ENCODE data around the gene FAM241B.

FAM241B gene, protein sequence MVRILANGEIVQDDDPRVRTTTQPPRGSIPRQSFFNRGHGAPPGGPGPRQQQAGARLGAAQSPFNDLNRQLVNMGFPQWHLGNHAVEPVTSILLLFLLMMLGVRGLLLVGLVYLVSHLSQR

DNA sequence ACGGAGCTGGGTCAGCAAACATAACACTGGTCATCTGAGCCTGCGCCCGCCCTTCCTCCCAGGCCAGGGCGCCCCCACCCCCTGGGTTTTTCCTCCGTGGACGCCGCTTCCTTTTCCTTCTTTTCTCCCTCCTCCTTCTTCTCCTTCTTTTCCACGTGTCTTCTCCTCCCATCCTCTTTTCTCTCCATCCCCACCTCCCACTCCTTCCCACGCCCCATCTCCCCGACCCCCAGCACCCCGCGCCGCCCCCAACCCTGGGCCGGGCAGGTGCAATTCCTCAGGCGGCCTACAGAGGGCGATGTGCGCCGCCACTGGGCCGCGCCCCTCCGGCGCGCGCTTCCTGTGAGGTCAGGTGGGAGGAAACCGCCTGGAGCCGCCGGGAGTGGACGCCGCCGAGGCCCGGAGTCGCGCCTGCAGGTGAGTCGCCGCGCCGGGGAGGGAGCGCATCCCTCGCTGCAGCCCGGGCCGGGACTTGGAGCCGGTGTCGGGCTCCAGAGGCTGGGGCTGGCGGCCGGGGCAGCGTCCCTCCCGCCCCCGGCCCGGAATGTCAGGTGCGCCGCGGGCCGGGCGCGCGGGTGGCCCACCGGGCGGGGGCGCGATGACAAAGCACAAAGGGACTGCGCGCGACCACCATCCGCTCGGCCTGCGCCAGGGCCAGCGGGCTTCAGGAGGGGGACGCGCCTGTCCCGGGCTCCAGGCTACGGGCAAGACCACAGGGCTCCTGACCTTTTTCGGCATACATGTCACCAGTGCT lies at the start of gene FAM241B:
Gene FAM241B (plus strand): TSS at position 351 of the 754 bp plus-strand sequence. CDS start 1,497 bp downstream, outside the sequence.
- DNase-seq: no peak

DNA sequence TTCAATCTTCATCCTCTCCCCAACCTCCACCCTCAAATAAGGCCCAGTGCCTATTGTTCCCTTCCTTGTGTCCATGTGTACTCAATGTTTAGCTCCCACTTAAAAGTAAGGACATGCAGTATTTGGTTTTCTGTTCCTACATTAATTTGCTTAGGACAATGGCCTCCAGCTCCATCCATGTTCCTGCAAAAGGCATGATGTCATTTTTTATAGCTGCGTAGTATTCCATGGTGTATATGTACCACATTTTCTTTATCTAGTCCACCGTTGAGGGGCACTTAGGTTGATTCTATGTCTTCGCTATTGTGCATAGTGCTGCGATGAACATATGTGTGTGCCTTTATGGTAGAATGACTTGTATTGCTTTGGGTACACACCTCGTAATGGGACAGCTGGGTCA lies 49.6 kb upstream of the FAM241B start:
- no peak for DNase-seq

GRCh38 chr10:69583106-69583505 lies 46.9 kb upstream of the FAM241B start:
- no peak for DNase-seq

GRCh38 chr10:69584624-69585023 lies 45.4 kb upstream of the FAM241B start:
- no peak for DNase-seq

DNA sequence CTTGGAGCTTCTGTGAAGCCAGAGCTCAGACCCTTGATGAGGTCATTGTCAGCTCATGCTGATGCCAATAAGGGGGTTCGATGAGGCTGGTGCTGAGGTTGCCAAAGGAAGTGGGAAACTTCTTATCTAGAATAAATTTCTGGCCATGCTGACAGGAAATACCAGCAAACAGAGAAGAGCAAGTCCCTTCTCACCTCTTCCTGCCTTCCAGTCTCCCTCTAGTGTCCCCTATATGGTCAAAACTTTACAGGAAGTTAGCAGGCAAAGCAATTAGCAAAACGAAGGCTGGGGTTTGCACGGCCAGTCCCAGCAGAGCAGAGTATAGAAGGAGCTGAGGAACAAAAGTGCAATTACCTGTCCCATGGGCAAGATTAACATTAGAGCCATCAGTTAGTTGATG lies 41.7 kb upstream of the FAM241B start:
- no peak for DNase-seq

GRCh38 chr10:69600761-69601330 lies 29.2 kb upstream of the FAM241B start:
- DNase-seq: no peak

- no peak for DNase-seq
These were observed 21.0 kb upstream of the FAM241B start for GRCh38 chr10:69609077-69609476.

DNA sequence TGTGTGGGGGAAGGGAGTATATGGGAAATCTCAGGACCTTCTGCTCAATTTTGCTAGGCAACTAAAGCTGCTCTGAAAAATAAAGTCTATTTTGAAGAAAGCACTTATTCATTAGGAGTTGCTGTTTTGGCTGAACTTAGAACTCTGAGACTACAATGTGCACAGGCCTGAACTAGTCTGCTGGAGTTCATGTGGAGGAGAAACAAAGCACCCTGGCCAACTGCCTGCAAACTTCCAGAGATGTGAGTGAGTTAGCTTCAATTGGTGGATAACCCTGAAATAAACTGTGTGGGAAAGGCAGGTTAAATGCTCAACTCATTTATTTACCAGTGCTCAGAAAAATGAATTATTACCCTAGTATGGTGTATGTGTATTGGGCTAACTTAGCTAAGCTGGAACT lies 17.3 kb upstream of the FAM241B start:
- DNase-seq: no peak

DNA sequence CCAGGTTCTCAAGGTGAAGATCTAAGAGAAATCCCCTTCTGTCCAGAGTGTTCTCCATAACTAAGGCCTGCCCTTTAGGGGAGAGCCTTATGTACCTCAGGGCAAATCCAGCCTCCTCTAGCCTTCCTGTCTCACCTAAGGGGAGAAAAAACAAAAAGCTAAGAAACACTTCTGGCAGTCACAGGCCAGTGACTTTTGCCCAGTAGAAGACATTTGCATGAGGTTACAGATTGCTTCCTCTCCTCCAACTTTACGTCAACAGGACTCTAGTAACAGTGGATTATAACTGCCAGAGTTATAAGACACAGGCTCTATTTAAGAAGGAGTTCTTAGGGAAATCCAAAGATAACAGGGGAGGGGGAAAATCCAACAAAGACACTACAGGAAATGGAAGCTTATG lies 15.9 kb upstream of the FAM241B start:
- DNase-seq: no peak

DNA sequence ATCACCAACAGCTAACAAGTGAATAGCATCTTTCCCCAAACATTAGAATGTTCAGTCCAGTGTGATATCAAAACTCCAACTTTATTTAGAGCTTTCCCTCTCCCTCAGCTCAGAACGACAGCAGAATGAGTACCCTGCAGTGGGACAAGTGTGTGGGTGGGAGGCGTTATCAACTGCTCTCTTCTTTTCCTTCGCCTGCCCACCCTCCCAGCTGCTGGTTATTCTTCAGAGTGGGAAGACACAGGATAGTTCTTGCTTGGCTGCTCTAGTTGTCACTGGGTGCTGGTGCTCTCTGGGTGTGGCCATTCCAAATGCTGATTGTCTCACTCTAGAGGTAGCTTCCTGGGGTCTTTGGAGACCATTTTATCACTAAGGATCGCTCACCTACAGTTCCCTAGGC lies 13.7 kb upstream of the FAM241B start:
- no peak for DNase-seq

GRCh38 chr10:69618746-69619145 lies 11.3 kb upstream of the FAM241B start:
- DNase-seq: no peak

GRCh38 chr10:69619626-69620025 lies 10.4 kb upstream of the FAM241B start:
- DNase-seq: no peak

GRCh38 chr10:69620625-69621024 lies 9.4 kb upstream of the FAM241B start:
- no peak for DNase-seq

DNA sequence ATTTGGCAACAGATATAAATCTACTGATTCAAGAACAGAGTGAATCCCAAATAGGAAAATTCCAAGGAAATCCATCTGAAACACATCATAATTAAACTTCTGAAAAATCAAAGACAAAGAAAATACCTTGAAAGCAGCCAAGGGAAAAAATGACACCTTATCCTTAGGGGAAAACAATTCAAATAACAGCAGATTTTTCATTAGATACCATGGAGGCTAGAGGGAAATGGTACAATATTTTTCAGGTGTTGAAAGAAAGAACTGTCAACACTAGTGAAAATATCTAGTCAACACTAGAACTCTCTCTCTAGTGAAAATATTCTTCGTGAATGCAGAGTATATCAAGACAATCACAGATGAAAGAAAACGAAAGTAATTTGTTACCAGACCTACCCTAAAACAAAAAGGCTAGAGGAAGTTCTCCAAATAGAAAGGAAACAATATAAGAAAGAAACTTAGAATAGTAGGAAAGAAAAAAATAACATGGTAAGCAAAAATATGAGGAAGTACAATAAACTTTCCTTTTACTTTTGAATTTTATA lies 5.7 kb upstream of the FAM241B start:
- DNase-seq: no peak

GRCh38 chr10:69626826-69627225 lies 3.2 kb upstream of the FAM241B start:
- DNase-seq: no peak

DNA sequence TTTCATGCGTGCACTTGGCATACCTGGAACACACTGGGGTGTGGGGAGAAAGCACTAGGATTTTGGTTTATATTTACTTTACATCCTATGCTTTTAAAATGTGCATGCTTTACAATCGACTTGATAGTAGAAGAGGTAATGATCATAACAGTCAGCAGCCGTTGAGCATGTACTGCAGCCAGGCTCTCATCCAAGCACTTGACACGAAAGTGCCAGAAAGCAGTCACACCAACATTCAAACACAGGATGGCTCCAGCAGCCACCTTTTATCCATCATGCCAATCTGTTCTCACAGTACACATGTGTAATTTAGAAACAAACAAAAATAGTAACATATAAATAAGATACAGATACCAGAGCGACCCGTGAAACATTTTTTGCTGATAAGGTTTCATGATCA lies 1.2 kb upstream of the FAM241B start:
- DNase-seq: no peak

DNA sequence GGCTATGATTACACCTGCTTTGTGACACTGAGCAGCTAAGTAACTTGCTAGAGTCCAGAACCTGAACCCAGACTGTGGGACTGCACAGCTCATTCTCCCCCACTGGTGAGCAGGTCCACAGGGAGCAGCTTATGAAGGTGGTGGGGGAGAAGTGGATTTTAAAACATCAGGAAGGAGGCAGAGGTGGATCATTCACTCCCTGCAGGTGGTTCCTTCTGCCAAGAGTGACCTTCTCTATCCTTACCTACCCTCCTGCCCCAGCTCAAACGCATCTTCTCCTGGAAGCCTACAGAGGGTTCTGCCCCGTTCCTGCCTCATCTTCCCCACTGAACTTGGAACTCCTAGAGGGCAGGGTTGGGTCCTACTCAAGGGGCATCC lies 539 bp upstream of the FAM241B start:
- DNase-seq: no peak

DNA sequence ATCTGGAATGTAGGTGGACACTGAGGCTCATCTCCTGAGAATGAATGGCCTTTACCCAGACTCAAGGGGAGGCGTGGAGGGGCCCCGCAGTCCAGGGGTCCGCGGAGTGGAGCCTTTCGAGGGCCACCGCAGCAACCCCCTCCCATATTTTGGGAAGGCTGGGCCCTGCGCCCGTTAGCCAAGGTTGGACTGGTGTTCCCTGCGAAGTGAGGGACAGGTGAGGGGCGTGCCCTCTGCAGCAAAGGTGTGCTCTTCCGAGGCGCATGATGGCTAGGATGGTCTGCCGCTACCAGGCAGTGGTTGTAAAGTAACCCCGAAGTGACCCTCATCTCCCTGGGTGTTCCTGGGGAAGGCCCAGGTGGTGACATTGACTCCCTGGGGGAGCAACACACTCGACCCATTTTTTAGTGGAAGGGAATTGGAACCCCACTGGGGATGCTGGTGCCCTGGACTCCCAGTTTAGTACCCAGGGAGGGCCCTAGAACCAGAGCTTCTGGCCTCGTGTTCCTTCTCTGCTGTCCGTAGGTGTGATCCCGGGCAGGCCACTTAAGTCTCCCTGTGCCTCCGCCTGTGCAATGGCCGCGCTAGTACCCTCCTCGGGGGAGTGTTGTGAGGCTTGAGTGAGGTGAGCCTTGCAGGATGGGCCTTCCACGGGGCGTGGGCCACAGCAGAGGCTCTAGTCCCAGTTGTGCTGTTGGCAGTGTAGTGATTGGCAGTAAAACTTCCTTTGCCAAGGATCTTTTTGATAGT lies 779 bp downstream of the FAM241B start:
- no peak for DNase-seq

GRCh38 chr10:69631566-69631965 lies 1.5 kb downstream of the FAM241B start:
- DNase-seq: no peak

- no peak for DNase-seq
These were observed 2.6 kb downstream of the FAM241B start for GRCh38 chr10:69632516-69633199.

DNA sequence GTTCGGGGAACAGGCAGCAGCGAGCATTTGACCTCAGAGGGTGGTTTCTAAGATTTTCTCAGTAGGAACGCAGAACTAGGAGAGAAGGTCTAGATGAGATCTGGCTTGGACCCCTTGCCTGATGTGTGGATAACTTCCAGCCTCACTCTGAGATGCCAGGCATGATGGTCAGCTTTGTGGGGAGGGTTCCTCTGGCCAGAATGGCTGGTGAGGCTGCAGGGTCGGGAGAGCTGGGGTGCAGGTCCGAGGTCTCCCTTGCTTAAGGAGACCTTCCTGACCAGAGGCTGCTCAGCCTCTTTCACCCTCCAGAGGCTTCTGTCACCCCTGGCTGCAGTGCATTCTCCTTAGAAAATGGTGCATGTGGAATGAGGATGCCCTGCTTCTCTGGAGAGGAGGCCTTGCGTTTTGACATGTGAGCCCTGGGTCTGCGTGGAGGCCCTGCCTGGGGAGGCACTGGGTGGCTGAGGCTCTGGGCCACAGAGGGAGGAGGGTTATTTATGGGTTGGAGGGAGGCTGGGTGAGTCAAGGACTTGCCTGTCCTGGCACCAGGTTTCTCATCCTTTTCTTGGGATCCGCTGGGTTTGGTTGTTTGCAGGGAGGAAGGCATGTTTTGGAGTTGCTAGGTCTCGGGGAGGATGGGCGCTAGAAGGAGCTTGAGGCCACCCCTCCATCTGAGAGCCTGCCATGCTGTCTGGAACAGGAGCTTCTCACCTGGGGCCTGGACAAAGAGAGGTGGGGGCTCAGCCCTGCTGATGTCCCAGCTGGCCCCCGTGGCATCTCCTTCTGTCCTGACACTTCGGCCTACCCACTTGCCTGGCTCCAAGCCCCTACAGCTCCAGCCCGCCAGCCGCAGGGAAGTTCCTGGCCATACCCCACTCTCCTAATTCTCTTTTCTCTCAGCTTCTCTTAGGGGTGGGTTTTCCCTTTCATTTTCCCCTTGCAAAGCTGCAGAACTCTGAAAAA lies 3.9 kb downstream of the FAM241B start:
- no peak for DNase-seq
